HepG2 (cell line): ENCODE measurements around the gene ABAT. TPM values are rescaled to one million over a fixed set of nuclear protein-coding genes. Genes with fewer than 3 reads are reported as not detected.

ENCODE experiments used
- ATAC-seq: fragments of 200-7000 bp; cut with Tn5 transposase; 3 replicates; pipeline ENCODE4 v1.9.1; 2020; ENCODE audit warnings: mild to moderate bottlenecking, moderate library complexity
- BruUV-seq: library from RNA; stranded (reverse); fragments of 400-500 nt; replicated peaks from 2 replicates; lab custom pipeline; 2021; lab: Mats Ljungman, UMichigan
- CTCF ChIA-PET: fragments of 300-600 bp; formaldehyde crosslinking; extraction: SDS; loops from one replicate; lab custom pipeline; 2021; ENCODE audit warnings: low total read pairs, inconsistent platforms, low intra/inter-chr PET ratio; lab: Yijun Ruan, JAX
- POLR2A ChIA-PET: fragments of 350-600 bp; sonication (Branson Sonifier 250); formaldehyde crosslinking; loops from one replicate; lab custom pipeline; 2020; ENCODE audit warnings: antibody characterized with exemption, inconsistent platforms; lab: Yijun Ruan, JAX
- DNase-seq: peaks from one replicate; pipeline ENCODE4 v3.0.0-alpha.2; 2015; ENCODE audit warnings: low spot score
- FAIRE-seq: peaks from 3 replicates; lab custom pipeline; 2011; peaks lifted over from hg19 to GRCh38; lab: Jason Lieb, UNC
- H2AFZ ChIP-seq: one replicate; pipeline ENCODE4 v1.6.1; 2011; ENCODE audit warnings: low read length, inconsistent platforms
- H3K27ac ChIP-seq: fragments of 300-600 bp; 3 replicates; pipeline ENCODE4 v1.8.0; 2011; ENCODE audit warnings: mixed run types, mild to moderate bottlenecking, mixed read lengths, low read length, inconsistent platforms; ENCODE audit not compliant: insufficient read depth; ENCODE audit errors: extremely low read length
- H3K27me3 ChIP-seq, 2 experiments: fragments of 200-600 bp in 1 of 2; 2 replicates in 1 of 2; 3 replicates in 1 of 2; pipeline versions ENCODE4 v1.6.0 to v1.8.0; 2011; ENCODE audit warnings: low read length in 2 of 2, mild to moderate bottlenecking in 2 of 2, moderate library complexity in 2 of 2, inconsistent platforms in 1 of 2; ENCODE audit not compliant: insufficient read depth in 2 of 2, control insufficient read depth in 1 of 2
- H3K36me3 ChIP-seq, 2 experiments: fragments of 200-600 bp in 1 of 2; replicated peaks in 1 of 2; 2 replicates in 1 of 2; 3 replicates in 1 of 2; pipeline versions ENCODE4 v1.5.1 to v1.8.0; 2011; ENCODE audit warnings: low read length in 2 of 2, inconsistent platforms in 1 of 2; ENCODE audit not compliant: insufficient read depth in 2 of 2, control insufficient read depth in 1 of 2
- H3K4me1 ChIP-seq: 2 replicates; pipeline ENCODE4 v1.5.1; 2012; ENCODE audit warnings: low read length, inconsistent platforms; ENCODE audit not compliant: insufficient read depth
- H3K4me2 ChIP-seq: 2 replicates; pipeline ENCODE4 v1.6.0; 2011; ENCODE audit warnings: low read depth, low read length, inconsistent platforms
- H3K4me3 ChIP-seq, 3 experiments: fragments of 200-600 bp in 1 of 3; sonication (generic), shearing (Covaris generic) in 1 of 3; replicated peaks in 1 of 3; 2 replicates each; pipeline ENCODE4 v1.5.1; 2011 to 2016; ENCODE audit warnings: low read length in 3 of 3, inconsistent platforms in 2 of 3, low read depth in 2 of 3, mild to moderate bottlenecking in 2 of 3, control low read depth in 1 of 3, mixed read lengths in 1 of 3; ENCODE audit not compliant: insufficient read depth in 1 of 3
- H3K79me2 ChIP-seq: one replicate; pipeline ENCODE4 v1.6.1; 2011; ENCODE audit warnings: low read length, inconsistent platforms; ENCODE audit not compliant: insufficient read depth
- H3K9ac ChIP-seq: 2 replicates; pipeline ENCODE4 v1.6.0; 2011; ENCODE audit warnings: mild to moderate bottlenecking, low read depth, low read length, inconsistent platforms; ENCODE audit not compliant: insufficient read depth
- H3K9me3 ChIP-seq: 2 replicates; pipeline ENCODE4 v1.5.1; 2012; ENCODE audit warnings: mild to moderate bottlenecking, low read length
- H4K20me1 ChIP-seq: 2 replicates; pipeline ENCODE4 v1.6.0; 2011; ENCODE audit warnings: inconsistent platforms, mild to moderate bottlenecking, low read length, moderate library complexity; ENCODE audit not compliant: insufficient read depth
- BORCS8-MEF2B ChIP-seq: sonication (generic); formaldehyde crosslinking; IDR thresholded peaks from 2 replicates; pipeline ENCODE4 v1.8.0; 2022; ENCODE audit warnings: mild to moderate bottlenecking, missing genetic modification reagents
- HES4 ChIP-seq: sonication (generic); formaldehyde crosslinking; IDR thresholded peaks from 2 replicates; pipeline ENCODE4 v1.9.0; 2021; ENCODE audit warnings: mild to moderate bottlenecking, missing genetic modification reagents, borderline replicate concordance
- HMGA1 ChIP-seq: sonication (generic); formaldehyde crosslinking; conservative IDR thresholded peaks from 2 replicates; pipeline ENCODE4 v1.4.0; 2020; ENCODE audit warnings: missing genetic modification reagents
- MIXL1 ChIP-seq: IDR thresholded peaks from 2 replicates; pipeline ENCODE4 v1.6.1; 2016
- RELA ChIP-seq: sonication (generic); formaldehyde crosslinking; IDR thresholded peaks from 2 replicates; pipeline ENCODE4 v1.4.0; 2020; ENCODE audit warnings: missing genetic modification reagents
- SALL1 ChIP-seq: sonication (generic); formaldehyde crosslinking; IDR thresholded peaks from 2 replicates; pipeline ENCODE4 v1.8.0; 2022; ENCODE audit warnings: mild to moderate bottlenecking, missing genetic modification reagents
- SMARCC2 ChIP-seq: fragments of 450-650 bp; IDR thresholded peaks from 2 replicates; pipeline ENCODE4 v1.6.1; 2017; ENCODE audit warnings: antibody characterized with exemption, mild to moderate bottlenecking
- STAT5B ChIP-seq: sonication (generic); formaldehyde crosslinking; IDR thresholded peaks from 2 replicates; pipeline ENCODE4 v1.4.0; 2020; ENCODE audit warnings: missing genetic modification reagents
- ZC3H13 ChIP-seq: sonication (generic); formaldehyde crosslinking; IDR thresholded peaks from 2 replicates; pipeline ENCODE4 v1.8.1; 2023; ENCODE audit warnings: mild to moderate bottlenecking, missing genetic modification reagents, moderate library complexity
- ZNF17 ChIP-seq: sonication (generic); formaldehyde crosslinking; IDR thresholded peaks from 2 replicates; pipeline ENCODE4 v1.5.0; 2020; ENCODE audit warnings: mild to moderate bottlenecking, missing genetic modification reagents
- ZNF367 ChIP-seq: sonication (generic); formaldehyde crosslinking; IDR thresholded peaks from 2 replicates; pipeline ENCODE4 v1.4.0; 2020; ENCODE audit warnings: missing genetic modification reagents, borderline replicate concordance
- ZNF629 ChIP-seq: sonication (generic); formaldehyde crosslinking; conservative IDR thresholded peaks from 2 replicates; pipeline ENCODE4 v1.5.0; 2020; ENCODE audit warnings: missing genetic modification reagents
- ZNF768 ChIP-seq: sonication (generic); formaldehyde crosslinking; IDR thresholded peaks from 2 replicates; pipeline ENCODE4 v1.4.0; 2020; ENCODE audit warnings: missing genetic modification reagents
- ZNF780A ChIP-seq: sonication (generic); formaldehyde crosslinking; IDR thresholded peaks from 2 replicates; pipeline ENCODE4 v1.8.0; 2022; ENCODE audit warnings: mild to moderate bottlenecking, missing genetic modification reagents, moderate library complexity
- WGBS: methylation state at CpG from one replicate; pipeline ENCODE4 v1.1.6; 2017; ENCODE audit warnings: low lambda C conversion rate; 5-methylcytosine and 5-hydroxymethylcytosine counted together
- in situ Hi-C: cut with HindIII; loops from 2 replicates; pipeline ENCODE4 v1.10.0; 2017; ENCODE audit warnings: low pct_unique_long_range_greater_than_20kb; ENCODE audit not compliant: extremely low pct_ligation_motif_present
- intact Hi-C: fragments of 100-400 bp; cut with micrococcal nuclease; formaldehyde crosslinking; loops from one replicate; pipeline ENCODE4 v1.10.0; 2022; ENCODE audit not compliant: unreplicated experiment
- polyA plus RNA-seq, 8 experiments: library from polyadenylated mRNA; depleted of rRNA in 3 of 8; stranded (reverse) in 7 of 8; unstranded in 1 of 8; fragments of >200 nt; fragmentation: Illumina TruSeq in 4 of 8; extraction: Trizol in 4 of 8; gene quantifications; 2 replicates each; pipeline versions ENCODE4 v1.2.1 to v1.2.3, GENCODE V29; 2011 to 2016; ENCODE audit warnings: low read depth in 4 of 8, missing spikeins in 1 of 8, mixed read lengths in 1 of 8; ENCODE audit not compliant: insufficient read depth in 1 of 8
- total RNA-seq, 5 experiments: library from RNA; depleted of rRNA; stranded (reverse); fragments of >200 nt; fragmentation: Illumina TruSeq; extraction: Trizol; gene quantifications; 2 replicates each; pipeline ENCODE4 v1.2.3, GENCODE V29; 2016; ENCODE audit warnings: low read depth in 1 of 5
- TF ChIP-seq, protein P1 (sequence below): sonication (generic); formaldehyde crosslinking; IDR thresholded peaks from 2 replicates; pipeline ENCODE4 v1.5.1; 2020; ENCODE audit warnings: mild to moderate bottlenecking, missing genetic modification reagents, moderate library complexity
- TF ChIP-seq, protein P2 (sequence below): sonication (generic); formaldehyde crosslinking; IDR thresholded peaks from 2 replicates; pipeline ENCODE4 v1.5.0; 2020; ENCODE audit warnings: mild to moderate bottlenecking, missing genetic modification reagents

ABAT gene
- total and polyA plus RNA-seq, 2 of the 13 experiments (the other 11 are each of a cell fraction or from before 2014, with no cell fraction given) = 47.6 to 97.3 TPM

DNA sequence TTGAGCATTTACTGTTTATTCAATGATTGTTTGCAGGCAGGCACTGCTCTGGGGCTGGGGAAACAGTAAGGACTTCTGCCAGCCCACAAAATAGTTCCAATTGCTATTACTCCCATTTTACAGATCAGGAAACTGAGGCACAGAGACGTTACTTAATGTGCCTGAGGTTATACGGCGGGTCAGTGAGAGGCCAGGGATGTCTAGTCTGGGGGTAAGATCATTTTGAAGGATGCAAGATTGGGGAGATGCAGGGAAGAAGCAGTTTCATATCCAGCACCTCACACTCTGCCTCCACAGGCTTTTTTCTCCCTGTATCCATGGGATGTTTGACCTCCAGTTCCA lies 46.5 kb downstream of the ABAT start (continued):
- TF ChIP-seq ZNF780A (CRISPR knock-in tag) = no peak
- TF ChIP-seq ZNF629 (CRISPR knock-in tag) = peak; percentile 96
- no peak for TF ChIP-seq SMARCC2
- TF ChIP-seq ZNF768 = no peak

DNA sequence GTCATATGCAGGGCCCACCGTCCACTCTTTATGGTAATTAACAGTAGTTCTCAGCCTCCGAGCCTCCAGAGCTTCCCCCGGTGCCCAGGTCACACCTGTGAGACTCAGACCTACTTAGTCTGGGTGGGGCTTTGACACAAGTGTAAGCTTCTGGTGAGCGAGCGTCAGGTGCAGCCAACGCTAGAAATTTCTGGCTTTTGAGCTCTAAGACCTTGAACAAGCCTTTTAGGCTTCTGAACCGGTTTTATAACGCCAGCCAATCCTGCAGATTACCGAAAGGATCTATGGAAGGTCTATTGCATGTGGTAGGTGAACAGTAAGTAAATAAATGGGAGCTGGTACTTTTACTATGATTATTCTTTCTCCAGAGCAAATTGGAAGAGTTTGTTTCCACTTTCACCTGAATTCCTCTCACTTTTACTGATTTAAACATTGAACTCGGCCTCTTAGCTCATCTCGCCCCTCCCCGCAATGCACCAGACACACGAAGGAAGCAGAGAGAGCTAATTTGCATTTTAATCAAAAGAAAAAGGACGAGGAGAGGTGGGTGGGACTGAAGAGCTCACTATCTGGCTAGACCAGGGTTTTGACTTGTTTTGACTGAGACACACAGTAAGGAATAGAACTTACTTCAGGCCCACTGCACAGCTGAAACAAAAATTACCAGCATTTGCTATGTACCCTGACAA lies 47.1 kb downstream of the ABAT start:
- intact Hi-C loops = loop anchor here (1.0 to 5.0 kb wide), 3 partner anchors 19 to 1056 kb away; no protein-coding TSS in a partner anchor
- POLR2A ChIA-PET = no interaction called here
- Histone ChIP-seq H3K4me2 (no peak overlapping the region), H3K4me1 (peaks cover 37% of the 10 kb centered on the region), H3K79me2 (no peaks in the 10 kb centered on the region)
- WGBS = 95% methylated on average over 14 of the region's 14 CpGs
- no TSS peak for BruUV-seq
- TF ChIP-seq ZC3H13 = 0 out of 2 replicates have a peak, but pooled peaks have one; percentile 32
- TF ChIP-seq RELA (CRISPR knock-in tag) = no peak
- no peak for TF ChIP-seq SALL1 (CRISPR knock-in tag)
- TF ChIP-seq, all 625 proteins: peak for 1
- H3K9ac ChIP-seq = no peak overlapping the region
- H3K9me3 ChIP-seq = no peaks in the 10 kb centered on the region
- no peak for DNase-seq
- H3K27me3 ChIP-seq = no peaks in the 10 kb centered on the region
- no peak overlapping the region for H3K4me3 ChIP-seq
- no peaks in the 10 kb centered on the region for H4K20me1 ChIP-seq
- no peak overlapping the region for H3K27ac ChIP-seq
- peaks cover 9 to 19% of the 10 kb centered on the region in 2 experiments; a peak in 4 of 5 replicates for H3K36me3 ChIP-seq
- no peak overlapping the region for H2AFZ ChIP-seq
- in situ Hi-C loops = no loop called here
- CTCF ChIA-PET = no interaction called here
- no peak for FAIRE-seq
- no peak for ATAC-seq

DNA sequence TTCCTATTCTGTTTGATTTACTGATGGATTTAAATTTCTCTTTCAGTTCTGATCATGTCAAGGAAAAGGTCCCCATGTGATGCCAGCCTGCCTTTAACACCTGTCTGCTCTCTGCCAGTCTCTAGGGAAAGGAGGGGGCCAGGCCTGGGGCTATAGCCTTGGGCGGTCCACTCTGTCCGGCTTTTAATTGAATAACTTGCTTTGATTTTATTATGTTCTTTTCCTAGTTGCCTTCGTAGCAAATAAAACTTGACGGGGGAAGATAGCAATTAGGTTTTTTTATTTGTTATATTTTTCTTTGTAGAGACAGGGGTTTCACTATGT lies 47.6 kb downstream of the ABAT start:
- H3K9ac ChIP-seq = no peak overlapping the region
- no peaks in the 10 kb centered on the region for H3K27me3 ChIP-seq
- DNase-seq (no peak), FAIRE-seq (no peak), ATAC-seq (no peak)
- H3K9me3 ChIP-seq = no peaks in the 10 kb centered on the region
- intact Hi-C loops = loop anchor here (5.0 kb wide), 2 partner anchors 60 to 1055 kb away; no protein-coding TSS in a partner anchor
- no peak overlapping the region for H3K4me2 ChIP-seq
- H3K27ac ChIP-seq = no peak overlapping the region
- H3K4me1 ChIP-seq = peaks cover 40% of the 10 kb centered on the region
- WGBS = 98% methylated on average over 4 of the region's 4 CpGs
- no peak overlapping the region for H2AFZ ChIP-seq
- no peaks in the 10 kb centered on the region for H4K20me1 ChIP-seq
- ChIA-PET CTCF (no interaction called here), POLR2A (no interaction called here)
- no peaks in the 10 kb centered on the region for H3K79me2 ChIP-seq
- H3K4me3 ChIP-seq = no peak overlapping the region
- in situ Hi-C loops = no loop called here
- BruUV-seq = TSS peak; percentile 11
- peaks cover 7 to 16% of the 10 kb centered on the region in 2 experiments; a peak in 1 of 5 replicates for H3K36me3 ChIP-seq
- TF ChIP-seq, protein P1, sequence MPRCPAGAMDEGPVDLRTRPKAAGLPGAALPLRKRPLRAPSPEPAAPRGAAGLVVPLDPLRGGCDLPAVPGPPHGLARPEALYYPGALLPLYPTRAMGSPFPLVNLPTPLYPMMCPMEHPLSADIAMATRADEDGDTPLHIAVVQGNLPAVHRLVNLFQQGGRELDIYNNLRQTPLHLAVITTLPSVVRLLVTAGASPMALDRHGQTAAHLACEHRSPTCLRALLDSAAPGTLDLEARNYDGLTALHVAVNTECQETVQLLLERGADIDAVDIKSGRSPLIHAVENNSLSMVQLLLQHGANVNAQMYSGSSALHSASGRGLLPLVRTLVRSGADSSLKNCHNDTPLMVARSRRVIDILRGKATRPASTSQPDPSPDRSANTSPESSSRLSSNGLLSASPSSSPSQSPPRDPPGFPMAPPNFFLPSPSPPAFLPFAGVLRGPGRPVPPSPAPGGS (CRISPR knock-in tag) = no peak
- TF ChIP-seq ZNF367 (CRISPR knock-in tag) (no peak), BORCS8-MEF2B (no peak), ZNF17 (CRISPR knock-in tag) (no peak), HES4 (CRISPR knock-in tag) (no peak), STAT5B (CRISPR knock-in tag) (no peak), MIXL1 (CRISPR knock-in tag) (no peak), HMGA1 (CRISPR knock-in tag) (no peak)
- TF ChIP-seq, protein P2, sequence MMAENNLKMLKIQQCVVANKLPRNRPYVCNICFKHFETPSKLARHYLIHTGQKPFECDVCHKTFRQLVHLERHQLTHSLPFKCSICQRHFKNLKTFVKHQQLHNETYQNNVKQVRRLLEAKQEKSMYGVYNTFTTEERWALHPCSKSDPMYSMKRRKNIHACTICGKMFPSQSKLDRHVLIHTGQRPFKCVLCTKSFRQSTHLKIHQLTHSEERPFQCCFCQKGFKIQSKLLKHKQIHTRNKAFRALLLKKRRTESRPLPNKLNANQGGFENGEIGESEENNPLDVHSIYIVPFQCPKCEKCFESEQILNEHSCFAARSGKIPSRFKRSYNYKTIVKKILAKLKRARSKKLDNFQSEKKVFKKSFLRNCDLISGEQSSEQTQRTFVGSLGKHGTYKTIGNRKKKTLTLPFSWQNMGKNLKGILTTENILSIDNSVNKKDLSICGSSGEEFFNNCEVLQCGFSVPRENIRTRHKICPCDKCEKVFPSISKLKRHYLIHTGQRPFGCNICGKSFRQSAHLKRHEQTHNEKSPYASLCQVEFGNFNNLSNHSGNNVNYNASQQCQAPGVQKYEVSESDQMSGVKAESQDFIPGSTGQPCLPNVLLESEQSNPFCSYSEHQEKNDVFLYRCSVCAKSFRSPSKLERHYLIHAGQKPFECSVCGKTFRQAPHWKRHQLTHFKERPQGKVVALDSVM (CRISPR knock-in tag) = no peak
